Medulla oblongata (tissue), 1 donor: ENCODE data around the gene DSPP.
A peak's percentile ranks its signal among the peaks of the same experiment; 100 is the strongest.
"Not testable (repeated sequence)": the region's sequence is repeated elsewhere in the genome, so short reads cannot be mapped to it uniquely, and the experiment has no call there.

Source experiments
- DNase-seq: peaks from one replicate; pipeline ENCODE4 v3.0.0-alpha.2; 2015; ENCODE audit errors: extremely low spot score

DSPP gene

DNA sequence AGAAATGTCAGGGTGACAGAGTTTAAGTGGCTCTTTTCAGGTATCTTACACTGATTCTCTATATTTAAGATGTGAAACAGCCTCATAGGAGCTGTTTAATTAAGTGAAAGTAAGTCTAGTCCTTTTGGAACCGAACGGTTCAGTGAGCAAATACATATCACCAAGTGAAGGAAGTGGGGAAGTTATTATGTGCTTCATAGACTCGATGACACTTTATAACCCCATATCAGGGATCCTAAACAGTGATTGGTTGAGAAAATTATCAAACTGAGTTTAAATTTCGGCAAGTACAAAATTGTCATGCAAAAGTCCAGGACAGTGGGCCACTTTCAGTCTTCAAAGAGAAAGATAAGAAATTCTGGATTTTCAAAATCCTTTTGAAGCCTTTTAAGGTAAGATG is at the start of gene DSPP:
Gene DSPP, plus strand, starts transcription at position 301 of the 400 bp plus-strand sequence. CDS start 2,380 bp downstream, outside the sequence.
- DNase-seq = no peak

DNA sequence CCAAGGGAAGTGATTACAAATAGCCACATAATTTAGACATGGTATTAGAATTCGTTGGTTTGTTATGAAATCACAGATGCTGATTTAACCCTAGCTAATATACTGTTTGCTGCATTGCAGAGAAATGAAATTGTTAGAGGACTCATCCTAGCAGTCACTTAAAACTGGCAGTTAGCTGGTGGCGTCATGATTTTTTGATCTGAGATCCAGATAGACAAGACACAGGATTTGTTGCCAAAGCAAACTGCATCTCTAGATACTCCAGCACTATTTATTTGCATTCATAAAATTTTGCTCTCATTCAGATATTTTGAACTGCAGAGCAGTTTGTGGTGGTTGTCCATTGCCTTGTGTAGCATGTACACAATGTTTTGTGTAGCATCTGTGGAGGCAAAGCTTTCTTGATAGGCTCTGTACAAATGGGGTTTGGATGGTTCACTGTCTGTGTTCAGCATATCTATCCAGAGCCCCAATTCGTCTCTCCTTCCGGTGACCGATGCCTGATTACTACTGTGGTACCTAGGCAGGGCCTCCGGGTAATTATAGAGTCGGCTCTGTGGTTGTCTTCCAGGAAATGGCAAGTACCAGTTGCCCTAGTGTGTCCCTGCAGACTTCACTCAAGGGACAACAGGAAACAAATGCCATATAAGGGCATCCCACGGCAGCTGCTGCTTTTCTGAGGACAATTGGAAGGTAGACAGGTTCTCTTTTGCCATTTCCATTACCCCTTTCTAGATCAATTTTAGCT is 49.1 kb upstream of the DSPP start:
- DNase-seq = no peak

DNA sequence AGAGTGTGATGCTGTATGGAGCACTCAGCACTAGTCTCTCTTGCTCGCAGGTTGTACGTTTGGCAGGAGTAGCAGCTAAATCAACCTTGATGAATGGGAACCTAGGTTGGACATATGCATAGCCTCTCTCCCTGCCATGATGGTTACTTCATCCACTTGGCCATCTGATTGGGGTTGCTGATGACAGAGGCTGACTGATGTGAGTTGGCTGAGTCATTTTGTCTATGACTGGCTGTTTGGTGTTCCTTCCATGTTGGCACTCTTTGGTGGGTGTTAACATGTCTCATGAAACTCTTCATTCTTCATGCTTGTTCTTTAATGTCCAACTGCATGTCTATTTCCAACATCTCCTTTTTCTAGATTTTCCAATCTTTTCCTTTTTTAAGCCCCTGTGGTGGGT is 47.5 kb upstream of the DSPP start:
- DNase-seq = no peak

DNA sequence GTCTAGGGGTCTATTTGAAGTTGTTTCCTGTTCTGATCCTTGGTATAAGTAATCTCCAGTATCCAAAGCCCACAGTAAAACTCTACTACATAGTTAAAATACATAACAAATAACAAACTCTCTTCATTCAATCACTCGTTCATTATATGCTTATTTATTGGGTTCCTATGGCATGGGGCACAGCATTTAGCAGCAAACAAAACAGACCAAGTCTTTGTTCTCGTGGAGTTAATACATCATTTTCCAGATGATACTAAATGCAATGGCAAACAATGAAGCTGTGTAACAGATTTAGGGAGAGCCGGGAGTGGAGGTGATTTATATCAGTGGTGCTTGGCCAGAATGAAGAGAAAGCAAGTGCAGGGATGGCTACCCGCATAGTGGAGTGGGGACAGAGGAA is 42.6 kb upstream of the DSPP start:
- no peak for DNase-seq

DNA sequence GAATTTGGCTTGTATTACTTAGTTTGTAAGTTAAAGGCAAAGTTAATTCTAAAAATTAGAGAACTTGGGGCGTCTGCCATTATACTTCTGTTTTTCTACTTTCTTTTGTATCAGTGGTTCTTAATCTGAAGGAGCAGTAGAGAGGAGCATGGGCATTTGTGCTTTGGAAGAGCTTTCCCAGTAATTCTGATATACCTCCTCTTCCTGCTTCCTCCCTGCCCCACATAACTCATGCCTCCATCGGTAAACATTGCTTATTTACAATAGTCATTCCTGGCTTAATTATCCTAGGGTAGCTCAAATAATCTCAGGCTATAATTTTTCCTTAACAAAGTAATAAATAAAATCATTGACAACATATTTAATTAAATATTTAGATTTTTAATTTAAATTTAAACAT is 42.1 kb upstream of the DSPP start:
- no peak for DNase-seq

DNA sequence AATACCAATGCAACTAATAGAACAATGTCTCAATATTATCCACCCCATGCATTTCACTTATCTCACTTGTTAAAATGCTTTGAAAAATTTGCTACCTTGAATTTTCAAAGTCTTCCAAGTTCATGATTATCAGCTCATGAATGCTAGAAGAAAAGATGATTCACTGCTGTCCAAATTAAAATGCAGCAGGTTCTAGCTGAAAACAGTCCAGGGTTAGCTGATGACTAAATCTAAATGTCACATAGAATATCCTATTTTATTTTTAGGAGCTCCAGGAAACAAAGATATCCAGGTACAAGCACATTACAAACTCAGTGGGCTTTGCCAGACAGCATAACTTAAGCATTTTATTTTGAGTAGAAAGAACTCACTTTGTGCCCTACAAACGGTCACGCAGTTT is 41.1 kb upstream of the DSPP start:
- DNase-seq = no peak

DNA sequence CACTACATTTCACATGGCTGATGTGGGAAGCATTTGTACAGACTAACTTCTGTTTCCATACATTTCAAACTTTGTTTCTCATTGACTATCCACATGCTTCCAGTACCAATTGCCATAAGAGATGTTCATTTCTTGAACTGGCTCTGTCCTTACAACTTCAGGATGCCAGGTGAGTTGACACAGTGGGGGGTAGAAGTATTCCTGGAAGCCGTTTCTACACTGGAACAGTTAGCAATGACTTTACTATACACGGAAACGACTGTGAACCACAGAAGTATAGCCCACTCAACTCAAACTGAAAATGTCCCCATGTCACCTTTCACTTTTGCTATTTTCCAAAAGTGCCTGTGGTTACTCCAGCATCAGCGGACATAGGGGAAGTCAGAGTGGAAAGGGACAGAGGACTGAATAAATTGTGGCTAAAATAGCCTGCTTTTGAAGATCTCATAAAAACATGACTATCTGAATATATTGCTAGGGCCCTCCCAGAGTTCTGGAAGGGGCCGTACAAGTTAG is 38.0 kb upstream of the DSPP start:
- no peak for DNase-seq

DNA sequence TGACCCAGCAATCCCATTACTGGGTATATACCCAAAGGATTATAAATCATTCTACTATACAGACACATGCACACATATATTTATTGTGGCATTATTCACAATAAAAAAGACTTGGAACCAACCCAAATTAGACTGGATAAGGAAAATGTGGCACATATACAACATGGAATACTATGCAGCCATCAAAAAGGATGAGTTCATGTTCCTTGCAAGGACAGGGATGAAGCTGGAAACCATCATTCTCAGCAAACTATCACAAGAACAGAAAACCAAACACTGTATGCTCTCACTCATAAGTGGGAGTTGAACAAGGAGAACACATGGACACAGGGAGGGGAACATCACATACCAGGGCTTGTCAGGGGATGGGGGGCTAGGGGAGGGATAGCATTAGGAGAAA is 34.0 kb upstream of the DSPP start:
- DNase-seq = not testable (repeated sequence)

DNA sequence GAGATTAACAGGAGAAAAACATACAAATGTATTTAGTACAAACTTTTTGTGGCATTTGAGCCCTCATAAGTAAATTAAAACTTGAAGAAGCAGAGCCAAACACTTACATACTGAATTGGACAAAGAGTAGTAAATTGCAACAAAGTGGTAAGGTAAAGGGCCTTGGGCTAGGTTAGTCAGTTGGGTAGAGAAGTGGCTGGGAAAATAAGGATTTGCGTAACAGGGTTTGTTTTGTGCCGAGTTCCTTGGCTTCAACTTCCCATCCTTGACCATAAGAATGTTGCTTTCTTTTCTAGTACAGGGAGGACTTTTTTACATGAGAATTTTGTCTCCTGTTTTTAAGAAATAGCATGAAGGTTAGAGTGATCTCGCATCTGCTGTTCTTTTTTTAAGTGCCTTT is 33.3 kb upstream of the DSPP start:
- DNase-seq = no peak

DNA sequence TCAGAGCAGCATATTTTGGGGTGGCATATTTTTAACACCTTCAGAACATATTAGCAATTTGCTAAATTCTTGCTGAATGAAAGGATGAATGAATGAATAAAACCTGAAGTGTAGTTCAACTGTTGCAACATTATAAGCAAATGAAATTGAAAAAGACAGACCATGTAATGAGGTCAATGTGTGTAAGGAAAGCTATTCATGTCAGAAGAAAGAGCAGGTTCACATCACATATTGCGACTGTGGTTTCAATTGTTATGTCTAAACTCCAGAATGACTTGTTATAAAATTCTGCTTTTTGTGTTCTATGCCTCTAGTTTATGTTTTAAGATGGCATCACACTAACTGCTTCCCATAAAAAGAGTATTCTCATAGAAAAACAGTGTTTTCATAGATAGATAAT is 32.9 kb upstream of the DSPP start:
- no peak for DNase-seq

DNA sequence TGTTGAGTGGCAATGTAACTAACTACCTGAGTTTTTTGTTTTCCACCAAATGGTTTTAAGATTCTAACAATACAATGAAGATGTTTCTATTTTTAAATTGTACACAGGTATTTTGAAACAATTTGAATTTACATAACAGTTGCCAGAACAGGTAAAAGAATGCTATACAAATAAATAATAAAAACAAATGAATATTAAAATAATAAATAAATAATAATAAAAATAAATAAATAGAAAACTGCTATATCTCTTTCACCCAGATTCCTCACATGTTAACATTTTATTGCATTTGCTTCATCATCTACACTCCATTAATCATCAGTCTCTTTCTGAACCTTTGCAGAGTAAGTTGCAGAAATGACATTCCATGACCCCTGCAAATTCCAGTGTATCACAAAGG is 32.3 kb upstream of the DSPP start:
- no peak for DNase-seq

DNA sequence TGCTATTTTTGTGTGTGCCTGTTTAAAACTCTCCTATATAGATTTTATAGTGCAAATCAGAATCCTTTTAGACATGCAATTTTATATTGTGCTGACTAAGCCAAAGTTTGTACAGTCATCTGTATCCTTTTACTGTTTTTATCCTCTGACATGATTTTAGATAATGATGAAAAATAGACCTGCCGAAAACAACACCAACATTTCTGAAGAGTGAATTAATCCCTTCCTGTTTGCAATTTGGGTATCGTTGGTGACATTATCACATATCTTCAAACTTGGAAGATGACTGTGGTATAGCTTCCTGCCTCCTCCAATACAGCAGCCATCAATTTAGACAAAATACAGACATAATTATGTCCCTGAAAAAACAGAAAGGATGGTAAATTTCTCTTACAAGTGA is 28.9 kb upstream of the DSPP start:
- DNase-seq = no peak

DNA sequence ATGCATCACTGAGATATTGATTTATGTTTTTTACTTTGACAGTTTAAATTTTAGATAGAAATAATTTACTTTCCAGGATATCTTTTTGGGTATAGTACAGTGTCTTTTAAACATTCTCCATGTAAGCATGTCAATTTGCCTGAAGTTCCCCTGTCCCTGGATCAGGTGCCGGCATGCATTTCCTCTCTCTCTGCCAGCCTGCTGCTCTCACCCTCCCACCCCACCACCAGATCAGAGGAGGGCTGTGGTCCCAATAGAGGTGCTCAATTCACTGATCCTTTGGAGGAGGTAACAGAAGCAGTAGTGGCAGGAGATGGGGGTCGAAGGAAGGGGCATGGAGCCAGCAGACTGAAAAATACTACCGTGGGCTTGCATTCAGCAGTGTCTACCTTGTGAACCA is 28.3 kb upstream of the DSPP start:
- DNase-seq = no peak

DNA sequence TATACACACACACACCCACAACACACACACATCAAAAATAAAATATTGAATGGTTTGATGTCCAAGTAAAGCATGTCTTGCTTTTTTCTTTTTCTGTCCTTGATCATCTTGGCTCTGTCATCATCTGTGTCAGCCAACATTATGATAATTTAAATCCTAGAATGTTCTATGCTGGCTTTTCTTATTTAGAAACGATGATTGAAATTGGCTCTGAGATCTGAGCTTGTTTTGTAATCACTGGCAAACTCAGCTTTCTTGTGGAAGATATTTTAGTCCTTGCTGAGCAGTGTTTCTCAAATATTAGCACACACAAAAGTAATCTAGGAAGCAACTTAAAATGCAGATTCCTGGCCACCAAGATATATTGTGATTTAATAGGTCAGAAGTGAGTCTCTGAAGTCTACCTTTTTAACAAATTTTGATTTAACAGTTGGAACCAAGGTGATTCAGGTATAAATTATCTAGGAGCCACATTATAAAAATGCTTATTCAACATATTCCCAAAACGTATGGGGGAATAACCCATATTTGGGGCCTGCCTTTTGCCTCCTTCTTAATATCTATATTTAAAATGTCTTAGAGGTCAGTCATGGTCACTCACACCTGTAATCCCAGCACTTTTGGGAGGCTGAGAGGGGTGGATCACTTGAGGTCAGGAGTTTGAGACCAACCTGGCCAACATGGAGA is 24.0 kb upstream of the DSPP start:
- DNase-seq = no peak

DNA sequence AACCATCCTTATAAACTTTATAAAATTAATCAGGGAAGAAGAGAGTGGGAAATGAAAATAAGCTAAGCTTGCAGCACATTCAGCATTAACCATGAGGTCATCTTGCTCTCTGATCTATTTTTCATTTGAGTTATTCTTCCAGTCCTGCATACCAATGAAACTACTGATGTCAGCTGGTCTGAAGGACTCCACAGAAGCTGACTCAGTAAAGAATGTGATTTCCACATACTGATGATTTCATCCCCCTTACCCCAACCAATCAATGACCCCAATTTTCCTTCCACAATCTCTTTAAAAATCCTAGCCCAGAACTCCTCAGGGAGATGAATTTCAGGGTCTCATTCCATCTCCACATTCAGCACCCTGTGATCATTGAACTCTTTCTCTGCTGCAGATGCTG is 18.8 kb upstream of the DSPP start:
- no peak for DNase-seq

DNA sequence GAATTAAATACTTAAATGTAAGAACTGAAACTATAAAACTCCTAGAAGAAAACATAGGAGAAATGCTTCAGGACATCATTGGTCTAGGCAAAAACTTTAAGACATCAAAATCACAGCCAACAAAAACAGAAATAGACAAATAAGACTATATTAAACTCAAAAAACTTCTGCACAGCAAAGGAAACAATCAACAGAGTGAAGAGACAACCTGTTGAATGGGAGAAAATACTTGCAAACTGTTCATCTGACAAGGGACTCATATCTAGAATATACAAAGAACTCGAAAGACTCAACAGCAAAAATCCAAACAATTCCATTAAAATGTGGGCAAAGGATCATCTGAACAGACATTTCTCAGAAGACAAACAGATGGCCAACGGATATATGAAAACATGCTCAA is 16.2 kb upstream of the DSPP start:
- no peak for DNase-seq

DNA sequence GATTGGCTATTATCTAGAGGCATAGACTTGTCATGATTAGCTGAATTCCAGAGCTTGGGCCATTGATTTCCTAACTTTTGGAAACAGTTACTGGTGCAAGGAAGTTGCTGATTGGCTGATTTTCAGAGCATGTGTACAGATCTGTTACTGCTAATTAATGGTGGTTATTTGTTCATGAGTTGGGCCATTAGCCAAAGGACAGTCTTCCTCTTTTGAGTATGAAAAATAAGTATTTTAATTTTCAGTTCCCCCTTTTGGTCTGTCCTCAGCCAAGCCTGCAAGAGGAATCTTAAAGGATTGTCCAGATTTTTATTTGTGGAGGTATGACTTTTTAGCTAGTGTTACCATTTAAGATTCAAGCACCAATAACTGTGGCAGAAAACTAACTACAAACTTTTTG is 7.0 kb upstream of the DSPP start:
- DNase-seq = no peak

DNA sequence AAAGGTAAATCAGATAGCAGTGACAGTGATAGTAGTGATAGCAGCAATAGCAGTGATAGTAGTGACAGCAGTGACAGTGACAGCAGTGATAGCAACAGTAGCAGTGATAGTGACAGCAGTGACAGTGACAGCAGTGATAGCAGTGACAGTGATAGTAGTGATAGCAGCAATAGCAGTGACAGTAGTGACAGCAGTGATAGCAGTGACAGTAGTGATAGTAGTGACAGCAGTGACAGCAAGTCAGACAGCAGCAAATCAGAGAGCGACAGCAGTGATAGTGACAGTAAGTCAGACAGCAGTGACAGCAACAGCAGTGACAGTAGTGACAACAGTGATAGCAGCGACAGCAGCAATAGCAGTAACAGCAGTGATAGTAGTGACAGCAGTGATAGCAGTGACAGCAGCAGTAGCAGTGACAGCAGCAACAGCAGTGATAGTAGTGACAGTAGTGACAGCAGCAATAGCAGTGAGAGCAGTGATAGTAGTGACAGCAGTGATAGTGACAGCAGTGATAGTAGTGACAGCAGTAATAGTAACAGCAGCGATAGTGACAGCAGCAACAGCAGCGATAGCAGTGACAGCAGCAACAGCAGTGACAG is 6.1 kb downstream of the DSPP start:
- no peak for DNase-seq

DNA sequence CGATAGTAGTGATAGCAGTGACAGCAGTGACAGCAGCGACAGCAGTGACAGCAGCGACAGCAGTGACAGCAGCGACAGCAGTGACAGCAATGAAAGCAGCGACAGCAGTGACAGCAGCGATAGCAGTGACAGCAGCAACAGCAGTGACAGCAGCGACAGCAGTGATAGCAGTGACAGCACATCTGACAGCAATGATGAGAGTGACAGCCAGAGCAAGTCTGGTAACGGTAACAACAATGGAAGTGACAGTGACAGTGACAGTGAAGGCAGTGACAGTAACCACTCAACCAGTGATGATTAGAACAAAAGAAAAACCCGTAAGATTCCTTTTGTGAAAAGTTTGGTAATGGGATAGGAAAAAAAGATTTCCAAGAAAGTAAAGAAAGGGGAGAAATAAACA is 7.9 kb downstream of the DSPP start:
- DNase-seq = no peak

DNA sequence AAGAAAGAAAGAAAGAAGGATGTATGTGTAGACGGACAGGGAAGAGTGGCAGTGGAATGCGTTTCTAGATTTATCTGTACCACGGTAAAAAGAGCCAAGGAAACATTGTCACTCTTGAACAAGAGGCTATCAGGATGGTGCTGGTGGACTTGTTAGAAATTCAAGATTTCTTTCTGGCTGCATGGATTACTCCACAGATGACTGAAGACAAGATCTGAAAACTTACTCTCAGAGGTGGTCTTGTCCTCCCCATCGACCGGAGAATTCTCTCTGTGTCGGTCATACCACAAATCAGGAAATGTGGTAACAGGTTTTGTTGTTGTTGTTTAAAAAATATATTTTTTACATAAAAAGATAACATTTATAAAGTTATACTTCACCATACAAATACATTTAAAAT is 11.8 kb downstream of the DSPP start:
- no peak for DNase-seq

DNA sequence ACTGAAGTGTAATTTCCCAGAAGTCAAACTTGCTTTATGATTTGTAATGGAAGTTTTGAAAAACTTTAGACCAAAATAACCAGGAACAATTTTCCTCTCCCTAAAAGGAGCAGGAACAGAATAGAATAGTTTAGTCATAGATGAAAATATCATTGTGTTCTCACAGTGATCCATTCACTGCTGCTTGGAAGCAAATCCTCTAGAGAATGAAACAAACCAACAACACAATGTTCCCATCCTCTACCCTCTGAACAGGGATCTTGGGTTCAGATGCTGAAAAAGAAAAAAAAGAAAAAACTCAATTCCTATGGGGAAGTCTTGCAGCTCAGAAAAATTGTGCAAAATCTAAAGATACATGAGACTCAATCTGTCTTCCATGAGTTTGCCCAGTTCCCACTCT is 12.2 kb downstream of the DSPP start:
- DNase-seq = peak; percentile 50

DNA sequence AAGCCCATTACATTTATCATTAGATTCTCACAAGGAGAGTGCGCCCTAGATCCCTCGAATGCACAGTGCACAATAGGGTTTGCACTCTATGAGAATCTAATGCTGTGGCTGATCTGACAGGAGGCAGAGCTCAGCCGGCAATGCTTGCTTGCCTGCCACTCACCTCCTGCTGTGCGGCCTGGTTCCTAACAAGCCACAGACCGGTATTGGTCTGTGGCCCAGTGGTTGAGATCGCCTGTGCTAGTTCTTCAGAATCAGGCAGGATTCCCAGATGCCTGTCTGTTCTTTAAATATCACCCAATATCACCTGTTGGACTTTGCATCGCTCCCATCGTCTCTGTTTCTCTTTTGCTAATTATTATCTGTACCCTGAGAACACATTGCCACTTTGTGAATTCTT is 14.0 kb downstream of the DSPP start:
- no peak for DNase-seq

DNA sequence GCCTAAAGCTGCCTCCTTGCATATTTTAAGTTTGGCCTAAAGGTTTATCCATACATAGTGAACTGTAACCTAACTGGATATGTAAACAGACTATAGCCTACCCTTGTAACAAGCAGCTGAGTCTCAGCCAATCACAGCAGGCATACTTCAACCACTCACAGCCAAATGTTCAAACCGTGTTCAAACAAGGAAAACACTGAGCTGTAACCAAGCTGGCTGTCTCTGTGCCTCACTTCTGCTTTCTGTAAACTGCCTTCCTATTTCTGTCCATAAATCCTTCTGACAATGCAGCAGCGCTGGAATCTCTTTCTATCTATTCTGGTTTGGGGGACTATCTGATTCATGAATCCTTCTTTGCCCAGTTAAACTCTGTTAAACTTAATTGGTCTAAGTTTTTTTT is 16.4 kb downstream of the DSPP start:
- DNase-seq = no peak
